Inflammatory macrophage treated with lipopolysaccharide for 4 hours (primary cell): Measurements from ENCODE around the gene TMEM132E.
A peak's percentile ranks its signal among the peaks of the same experiment; 100 is the strongest.

ENCODE experiments used
- DNase-seq: peaks from one replicate; pipeline ENCODE4 v3.0.0-alpha.2; 2020

TMEM132E gene

DNA sequence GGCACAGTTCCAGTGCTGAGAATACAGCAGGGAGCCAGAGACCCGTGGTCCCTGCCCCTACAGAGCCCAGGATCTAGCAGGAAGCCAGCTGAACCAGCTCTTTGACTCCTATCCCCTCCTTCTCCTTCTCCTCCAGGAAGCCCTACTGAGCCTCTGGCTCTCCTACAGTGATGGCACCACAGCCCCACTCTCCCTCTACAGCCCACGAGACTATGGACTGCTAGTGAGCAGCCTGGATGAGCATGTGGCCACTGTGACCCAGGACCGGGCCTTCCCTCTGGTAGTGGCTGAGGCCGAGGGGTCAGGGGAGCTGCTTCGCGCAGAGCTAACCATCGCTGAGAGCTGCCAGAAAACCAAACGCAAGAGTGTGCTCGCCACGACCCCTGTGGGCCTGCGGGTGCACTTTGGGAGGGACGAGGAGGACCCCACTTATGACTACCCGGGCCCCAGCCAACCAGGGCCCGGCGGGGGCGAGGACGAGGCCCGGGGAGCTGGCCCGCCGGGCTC is 57.7 kb downstream of the TMEM132E start:
- no peak for DNase-seq

DNA sequence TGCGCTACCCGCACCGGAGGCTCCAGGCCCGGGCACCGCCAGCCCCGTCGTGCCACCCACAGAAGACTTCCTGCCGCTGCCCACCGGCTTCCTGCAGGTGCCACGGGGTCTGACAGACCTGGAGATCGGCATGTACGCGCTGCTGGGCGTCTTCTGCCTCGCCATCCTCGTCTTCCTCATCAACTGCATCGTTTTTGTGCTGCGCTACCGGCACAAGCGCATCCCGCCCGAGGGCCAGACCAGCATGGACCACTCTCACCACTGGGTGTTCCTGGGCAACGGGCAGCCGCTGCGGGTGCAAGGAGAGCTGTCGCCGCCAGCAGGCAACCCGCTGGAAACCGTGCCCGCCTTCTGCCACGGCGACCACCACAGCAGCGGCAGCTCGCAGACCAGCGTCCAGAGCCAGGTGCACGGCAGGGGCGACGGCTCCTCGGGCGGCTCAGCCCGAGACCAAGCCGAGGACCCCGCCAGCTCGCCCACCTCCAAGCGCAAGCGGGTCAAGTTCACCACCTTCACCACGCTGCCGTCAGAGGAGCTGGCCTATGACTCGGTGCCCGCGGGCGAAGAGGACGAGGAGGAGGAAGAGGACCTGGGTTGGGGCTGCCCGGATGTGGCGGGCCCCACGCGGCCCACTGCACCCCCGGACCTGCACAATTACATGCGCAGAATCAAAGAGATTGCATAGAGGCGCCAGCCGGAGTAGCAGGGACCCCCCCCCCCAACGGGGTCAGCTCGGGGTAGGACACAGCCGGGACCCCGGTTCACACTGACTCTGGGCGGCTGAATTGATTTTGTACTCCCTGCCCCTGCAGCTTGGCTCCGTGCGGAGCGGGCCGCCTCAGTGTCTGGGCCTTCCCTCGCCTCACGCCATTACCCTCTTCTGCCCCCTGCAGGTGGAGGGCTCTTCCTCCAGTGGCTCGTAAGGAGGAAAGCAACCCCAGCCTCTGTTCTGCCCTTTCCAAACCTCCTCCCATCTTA is 58.5 kb downstream of the TMEM132E start:
- peak; percentile 68 for DNase-seq

DNA sequence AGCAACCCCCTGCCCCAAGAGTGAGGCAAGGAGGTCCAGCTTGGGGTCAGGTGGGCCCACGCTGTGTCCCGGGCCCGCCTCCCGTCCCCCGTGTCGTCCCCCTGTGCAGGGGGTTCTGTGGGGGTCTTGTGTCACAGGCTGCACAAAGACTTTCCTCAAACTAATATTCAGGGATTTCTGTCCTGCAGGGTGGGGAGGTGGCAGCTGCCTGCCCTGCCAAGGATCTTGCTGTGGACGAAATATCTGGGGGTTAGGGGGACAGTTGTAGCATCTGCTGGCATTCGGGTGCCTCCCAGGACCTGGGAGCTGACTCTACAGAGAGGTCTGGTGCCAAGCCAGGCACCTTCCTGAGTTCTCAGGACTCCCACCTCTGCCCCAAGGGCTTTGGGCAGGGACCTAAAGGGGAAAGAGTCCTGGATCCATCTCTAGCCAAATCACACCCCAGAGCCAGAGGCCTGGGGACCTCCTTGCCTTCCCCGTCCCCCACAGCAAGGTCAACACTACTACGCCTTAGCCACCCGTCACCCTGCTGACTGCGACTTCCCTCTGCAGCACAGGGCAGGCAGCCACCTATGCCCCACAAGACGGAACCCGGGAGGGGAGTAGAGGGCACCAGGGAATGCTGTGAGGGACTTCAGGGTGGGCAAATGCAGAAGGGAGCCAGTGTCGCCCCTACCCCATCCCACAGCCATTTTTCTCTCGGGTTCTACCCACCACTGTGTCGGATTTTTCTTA is 59.3 kb downstream of the TMEM132E start:
- no peak for DNase-seq

DNA sequence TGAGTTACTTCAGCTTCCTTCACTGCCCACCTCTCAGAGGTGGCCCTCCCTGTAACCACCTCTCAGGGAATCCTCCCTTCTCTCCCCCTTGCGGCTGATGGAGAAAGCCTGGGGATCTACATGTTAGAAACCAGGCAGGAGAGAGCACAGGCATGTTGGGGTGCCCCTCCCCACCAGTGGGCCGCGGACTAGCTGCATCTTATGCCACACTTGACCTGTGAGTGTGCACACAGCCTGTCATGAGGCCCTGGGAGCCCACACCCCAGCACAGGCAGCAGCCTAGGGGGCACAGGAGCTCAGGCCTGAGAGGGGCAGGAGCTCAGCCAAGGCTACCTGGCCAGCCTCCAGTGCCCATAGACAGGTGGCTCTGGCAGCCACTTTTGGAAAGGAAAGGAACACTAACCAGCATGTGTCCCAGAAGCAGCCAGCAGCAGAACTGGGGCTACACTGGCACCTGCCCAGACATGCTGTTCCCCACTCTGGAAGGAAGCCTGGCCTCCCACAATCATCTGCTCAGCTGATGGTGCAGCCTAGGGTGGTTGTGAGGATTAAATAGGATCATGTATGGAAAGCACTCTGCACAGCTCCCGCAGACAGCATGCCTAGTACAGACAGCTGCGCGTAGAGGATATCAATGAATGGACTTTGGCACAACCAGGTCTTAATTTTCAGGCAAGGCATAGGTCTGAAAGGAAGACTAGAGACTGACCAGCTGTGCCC is 60.5 kb downstream of the TMEM132E start:
- no peak for DNase-seq

DNA sequence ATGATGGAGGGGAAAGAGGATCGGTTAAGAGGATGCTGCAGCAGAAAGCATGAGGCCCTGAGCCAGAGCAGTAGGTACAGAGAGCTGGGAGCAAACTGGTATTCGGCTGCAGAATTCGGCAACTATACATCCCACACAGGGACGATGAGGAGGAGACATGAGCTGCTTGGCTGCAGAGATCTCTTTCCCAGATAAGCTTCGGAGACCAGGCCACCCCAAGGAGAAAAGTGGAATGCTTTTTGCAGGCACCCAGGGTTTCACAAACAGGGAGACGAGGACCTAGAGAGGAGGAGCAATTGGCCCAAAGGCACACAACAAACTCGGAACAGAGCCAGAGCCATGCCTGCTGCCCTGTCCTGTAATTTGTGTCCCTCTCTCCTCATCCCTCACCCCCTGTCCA is 62.0 kb downstream of the TMEM132E start:
- DNase-seq: no peak

DNA sequence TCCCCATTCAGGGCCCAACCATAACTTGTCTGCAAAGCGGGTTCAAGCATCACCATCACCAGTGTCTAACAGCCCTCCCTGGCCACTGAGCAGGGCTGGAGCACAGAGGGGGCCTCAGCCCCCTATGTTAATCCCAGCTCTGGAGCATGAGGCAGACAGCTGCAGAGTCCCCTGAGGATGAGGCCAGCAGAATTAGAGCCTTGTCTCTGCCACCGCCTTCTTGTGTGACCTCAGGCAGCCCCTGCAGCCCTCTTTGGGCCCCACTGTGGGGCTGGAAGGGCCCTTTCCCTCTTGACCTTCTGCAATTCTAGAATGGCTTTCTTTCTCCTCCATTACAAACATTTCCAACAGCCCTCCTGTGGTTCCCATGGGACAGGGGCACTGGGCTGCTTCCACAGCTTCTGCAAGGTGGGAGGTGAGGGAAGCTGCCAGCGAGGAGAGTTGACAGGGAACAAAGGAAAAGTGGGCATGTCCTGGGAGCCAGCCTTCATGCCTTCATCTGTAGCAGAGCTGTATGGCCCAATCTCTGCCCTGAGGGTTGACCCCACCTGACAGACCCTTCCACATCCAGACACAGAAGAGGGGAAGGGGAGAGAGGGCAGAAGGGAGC is 65.7 kb downstream of the TMEM132E start:
- DNase-seq: no peak

DNA sequence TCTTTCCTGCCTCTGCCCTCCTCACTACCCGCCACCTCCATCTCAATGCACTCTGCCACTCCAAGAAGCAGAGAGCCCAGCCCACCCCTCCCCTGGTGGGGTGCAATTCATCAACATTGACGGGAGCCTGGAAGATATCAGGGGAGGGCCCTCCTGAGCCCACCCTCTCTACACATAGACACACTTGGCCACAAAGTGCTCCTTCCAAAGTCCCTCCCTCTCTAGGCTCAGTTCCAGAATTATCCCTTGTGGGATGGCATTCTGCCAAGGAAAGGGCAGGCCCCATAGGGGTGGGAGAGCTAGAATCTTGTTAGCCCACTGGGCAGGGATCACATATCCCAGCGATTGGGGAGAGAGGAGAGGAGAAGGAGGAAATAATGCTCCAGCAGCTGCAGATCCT is 66.2 kb downstream of the TMEM132E start:
- no peak for DNase-seq

DNA sequence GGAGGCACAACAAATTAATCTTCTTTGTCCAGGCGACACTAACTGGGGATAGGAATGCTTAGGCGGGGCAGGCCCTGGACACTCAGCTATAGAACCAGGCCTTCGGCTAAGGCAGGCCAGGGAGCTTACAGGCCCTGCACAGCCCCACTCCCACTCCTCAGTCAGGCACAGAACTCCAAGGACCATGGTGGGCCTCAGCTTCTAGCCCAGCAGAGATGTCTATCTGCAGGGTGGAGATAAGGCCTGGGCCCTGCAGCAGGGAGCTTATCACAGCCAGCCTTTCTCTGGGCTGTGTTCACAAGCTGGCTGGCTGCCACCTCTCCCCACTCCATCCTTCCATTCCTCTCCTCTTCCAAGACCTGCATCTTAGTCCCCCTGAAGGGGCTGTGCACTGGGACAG is 68.1 kb downstream of the TMEM132E start:
- DNase-seq: no peak

DNA sequence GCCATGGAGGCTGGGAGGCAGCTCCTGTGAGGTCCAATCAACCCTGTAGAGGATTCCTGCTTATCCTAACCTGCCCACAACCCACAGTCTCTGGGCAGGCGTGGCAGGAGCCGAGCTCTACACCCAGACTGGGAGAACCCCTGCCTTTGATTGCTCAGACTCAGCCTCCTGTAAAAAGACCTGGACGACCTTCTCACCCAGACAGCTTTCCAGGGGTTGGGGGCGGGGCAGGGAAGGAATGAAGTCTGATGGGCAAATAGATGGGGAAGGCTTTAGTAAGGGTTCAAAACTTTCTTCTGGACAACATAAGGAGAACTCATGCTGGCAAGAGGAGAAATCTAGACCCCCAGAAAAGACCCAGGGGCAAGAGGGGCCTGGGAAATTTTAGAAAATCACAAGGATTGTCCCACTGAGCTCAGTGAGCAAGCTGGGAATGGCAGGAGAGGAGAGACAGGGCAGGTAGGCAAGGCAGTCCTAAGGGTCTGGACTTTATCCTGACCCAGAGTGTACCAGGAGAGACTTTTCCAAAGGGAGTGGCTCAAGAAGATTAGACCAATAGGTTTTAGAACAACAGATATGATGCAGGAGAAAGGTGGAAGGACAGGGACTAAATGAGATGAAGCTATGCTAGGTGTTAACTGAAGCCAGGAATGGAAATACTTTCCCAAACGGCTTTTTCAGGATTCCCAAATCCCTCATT is 70.8 kb downstream of the TMEM132E start:
- DNase-seq: no peak

DNA sequence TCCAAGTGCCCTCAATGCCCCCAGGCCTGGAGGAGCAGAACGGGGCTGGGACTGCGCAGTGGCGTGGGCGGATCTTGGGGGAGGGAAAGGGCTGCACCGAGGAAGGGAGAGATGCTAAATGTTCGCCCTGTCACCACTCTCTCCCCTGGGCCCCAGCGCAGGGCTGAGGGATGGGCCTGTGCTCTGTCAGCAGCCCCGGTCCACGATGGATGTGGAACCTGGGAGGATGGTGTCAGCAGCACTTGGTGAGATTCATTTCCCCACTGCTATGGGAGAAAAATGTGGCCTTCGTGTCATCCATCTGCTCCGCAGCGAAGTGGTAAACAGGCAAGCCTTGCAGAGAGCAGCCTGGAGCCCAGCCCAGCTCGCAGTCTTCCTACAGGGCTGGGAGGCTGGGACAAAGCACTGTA is 72.0 kb downstream of the TMEM132E start:
- DNase-seq: no peak

DNA sequence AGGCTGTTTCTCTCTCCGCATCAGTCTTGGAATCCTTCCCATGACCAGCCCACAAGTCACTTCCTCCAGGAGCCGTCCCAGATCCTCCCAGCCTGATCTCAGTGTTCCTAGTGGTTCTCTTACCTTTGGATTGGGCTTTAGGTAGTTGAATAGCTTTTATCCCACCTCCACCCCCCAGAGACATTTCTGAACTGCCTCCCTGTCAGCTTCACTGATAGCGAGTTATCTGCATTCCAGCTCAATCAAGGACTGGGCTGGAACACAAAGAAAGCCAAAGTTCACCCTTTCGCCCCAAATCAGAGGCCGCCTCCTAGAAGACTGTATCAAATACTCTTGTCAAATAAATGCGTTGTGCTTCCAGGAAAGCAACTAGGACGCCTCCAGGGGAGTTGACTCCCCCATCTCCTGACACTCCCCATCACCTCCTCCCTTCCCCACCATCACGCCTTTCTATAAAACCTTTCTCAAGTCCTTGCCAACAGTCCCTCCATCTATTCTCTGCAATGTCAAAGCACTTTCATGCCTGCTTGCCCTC is 72.7 kb downstream of the TMEM132E start:
- no peak for DNase-seq

DNA sequence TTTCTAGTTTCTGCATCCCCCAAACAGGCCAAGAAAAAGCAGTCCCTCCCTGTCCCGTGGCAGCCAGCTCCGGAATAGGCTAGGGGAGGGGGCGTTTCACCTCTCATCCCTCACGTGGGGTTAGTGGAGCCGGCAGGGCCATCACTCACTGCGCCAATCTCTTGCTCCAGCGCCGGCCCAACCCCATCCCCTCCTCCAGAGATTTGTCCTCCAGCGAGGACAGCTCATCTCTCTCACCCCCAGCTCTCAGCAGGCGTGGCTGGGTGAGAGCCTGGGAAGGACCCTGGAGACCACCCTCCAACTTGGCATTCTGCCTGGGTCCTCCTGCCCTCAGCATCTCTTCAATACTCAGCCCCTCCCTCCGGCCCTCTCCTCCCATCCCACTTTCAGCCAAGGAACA is 74.1 kb downstream of the TMEM132E start:
- DNase-seq: no peak

DNA sequence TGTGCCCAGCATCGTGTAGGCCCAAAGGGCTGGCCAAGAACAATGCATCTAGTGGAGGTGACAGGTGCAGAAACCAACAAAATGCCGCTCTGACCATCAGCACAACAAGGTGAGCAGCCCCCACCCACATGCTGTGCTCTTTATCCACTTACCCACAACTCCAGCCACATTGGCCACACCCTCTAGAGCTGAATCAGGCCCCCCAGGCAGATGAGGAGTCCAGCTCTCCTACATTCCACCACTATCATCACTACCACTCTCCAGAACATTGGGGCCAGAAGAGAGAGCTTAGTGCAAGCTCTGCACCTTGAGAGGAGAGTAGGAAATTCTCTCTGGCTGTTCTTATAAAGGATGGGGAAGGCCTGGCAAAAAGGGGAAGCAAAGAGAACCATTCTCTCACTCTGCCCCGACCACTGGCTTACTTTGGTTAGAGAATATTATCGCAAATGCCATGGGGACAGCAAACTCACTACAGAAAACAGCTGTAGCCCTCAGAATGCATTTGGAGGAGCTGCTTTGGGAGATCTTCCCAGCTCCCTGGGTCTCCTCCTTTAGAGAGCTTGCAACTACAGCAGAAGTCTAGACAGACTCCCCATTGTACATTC is 75.0 kb downstream of the TMEM132E start:
- DNase-seq: no peak

DNA sequence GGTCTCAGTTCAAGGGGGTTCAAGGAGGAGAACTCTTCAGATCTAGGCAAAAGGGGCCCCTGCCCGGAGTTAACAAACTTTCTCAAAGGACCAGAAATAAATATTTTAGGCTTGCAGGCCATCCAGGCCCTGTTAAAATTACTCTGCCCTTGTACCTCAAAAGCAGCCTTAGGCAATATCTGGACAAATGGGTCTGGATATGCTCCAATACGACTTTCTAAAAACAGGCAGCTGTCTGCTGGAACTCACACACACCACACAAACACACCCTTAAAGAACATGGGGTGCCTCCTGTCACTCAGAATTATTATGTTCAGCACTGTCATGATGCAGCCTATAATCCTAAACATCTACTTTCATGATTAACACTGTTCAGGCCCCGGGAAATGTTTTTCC is 75.5 kb downstream of the TMEM132E start:
- DNase-seq: no peak

DNA sequence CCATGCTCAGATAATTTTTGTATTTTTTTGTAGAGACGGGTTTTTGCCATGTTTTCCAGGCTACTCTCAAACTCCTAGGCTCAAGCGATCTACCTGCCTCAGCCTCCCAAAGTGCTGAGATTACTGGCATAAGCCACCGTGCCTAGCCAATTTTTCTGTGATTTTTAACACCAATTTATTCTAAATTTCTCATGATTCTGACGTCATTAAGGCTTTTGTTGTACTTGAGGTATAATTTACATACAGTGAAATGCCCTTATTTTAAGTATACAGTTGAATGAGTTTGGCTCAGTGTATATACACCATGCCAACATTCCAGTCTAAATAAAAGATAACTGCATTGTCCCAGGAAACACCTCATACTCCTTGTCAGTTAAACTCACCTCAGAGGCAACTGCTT is 77.4 kb downstream of the TMEM132E start:
- DNase-seq: no peak

DNA sequence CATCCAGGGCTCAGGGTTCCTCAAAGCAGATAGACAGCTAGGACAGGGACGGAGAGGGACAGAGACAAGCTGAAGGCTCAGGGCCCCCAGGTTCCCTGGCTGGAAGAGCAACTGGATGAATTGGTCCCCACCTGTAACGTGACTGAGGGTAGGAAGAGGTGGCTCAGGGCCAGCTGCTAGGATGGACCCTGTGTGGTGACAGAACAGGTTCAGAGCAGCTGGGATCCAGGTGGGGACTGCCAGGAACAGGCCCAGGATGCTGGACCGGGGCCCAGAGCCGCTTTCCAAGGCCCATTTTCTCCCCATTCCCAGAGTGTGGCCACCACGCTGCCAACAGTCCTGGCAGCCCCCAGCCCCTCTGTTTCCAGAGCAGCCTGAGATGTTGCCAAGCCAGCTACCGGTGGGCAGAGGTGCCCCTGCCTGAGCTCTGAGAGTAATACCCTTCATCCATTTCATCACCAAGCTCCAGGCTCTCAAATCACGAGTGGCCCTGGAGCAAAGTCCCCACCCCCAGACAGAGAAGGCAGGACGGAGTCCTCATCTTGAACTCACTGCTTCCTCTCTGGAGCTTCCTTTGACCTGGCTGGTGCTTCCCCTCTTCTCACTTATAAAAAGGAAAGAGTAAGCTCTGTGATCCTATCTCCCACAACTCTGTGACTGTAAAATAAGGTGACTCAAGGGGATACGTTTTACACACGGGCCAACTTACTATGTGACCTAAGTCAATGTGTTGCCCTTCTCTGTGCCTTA is 79.6 kb downstream of the TMEM132E start:
- DNase-seq: no peak

DNA sequence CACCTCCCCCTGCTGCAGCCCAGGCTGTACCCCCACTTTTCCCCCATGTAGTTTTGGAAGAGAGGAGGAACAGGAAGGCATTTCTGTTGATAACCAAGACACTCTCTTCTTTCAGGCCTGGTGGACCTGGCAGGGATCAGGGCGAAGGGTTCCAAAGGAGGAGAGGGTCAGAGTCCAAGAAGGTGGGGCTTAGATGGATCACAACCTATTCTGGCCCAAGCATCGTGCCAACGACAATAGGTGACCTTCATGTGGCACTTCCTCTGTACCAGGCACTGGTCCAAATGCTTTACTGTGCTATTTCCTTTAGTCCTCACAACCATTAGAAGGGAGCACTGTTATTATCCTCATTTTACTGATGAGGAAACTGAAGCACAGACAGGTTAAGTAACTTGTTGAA is 84.3 kb downstream of the TMEM132E start:
- DNase-seq: no peak

DNA sequence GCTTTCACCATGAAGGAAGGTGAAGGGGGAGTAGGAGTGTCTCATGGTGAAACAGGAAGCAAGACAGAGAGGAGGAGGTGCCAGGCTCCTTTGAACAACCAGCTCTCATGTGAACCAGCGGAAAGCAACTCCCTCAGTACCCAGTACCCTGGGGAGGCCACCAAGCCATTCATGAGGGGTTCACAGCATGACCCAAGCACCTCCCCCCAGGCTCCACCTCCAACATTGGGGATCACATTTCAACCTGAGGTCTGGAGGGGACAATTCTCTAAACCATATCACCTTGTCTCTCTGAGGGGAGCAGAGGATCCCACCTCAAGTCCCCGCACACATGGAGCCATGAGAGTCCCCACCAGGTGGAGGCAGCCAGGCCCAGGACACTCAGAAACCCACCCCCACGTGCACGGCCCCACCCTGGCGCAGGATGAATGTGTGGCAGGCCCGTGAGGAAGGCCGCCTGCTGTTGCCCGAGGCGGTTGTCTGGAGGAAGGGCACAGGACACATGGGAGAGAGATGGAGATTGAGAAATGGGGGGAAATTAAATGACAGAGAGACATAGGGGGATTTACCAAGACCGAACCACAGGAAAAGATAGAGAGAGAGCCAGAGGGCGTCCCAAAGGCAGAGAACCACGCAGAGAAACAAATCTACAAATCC is 85.9 kb downstream of the TMEM132E start:
- DNase-seq: no peak

DNA sequence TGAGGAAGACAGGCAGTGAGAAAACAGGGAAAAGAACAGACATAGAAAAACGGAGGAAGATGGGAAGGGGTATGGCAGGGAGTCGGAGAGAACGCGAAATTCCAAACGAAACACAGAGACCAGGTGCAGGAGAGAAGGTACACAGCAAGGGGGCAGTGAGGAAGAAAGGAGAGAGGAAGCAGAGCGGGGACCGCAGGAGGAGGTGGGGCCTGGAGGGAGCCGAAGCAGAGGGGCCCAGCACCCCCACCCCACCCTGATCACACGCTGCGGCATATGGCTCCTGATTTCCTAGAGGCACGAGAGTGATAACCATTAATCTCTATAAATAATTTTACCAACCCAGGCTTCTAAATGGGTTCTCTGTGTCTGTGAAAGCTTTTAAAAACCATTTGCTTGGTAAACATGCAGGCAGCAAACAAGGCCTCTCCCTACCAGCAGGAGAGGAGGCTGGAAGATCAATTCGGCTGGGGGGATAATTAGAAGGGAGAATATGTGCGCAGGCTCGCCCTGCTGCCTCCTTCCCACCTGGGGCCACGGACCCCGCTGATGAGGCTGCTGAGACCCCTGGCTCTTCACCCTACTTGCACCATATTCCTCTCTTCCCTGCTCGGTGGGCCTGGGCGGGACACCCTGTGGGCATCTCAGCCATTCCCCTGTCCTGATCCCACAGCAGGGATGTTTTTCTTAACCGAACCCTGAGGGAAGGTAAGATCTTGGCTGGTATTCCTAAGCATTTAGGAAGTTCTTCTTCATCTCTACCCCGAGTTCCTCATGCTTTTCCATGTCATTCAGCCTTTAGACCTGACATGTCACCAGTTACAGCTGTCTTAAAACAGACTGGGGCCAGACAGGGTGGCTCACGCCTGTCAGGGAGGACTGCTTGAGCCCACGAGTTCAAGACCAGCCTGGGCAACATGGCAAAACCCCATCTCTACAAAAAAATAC is 86.7 kb downstream of the TMEM132E start:
- DNase-seq: no peak
